Thymus (tissue), 11 donors: ENCODE measurements around the gene VSIG2. TPM values are rescaled to one million over a fixed set of nuclear protein-coding genes. Genes with fewer than 3 reads are reported as not detected.
A peak's percentile ranks its signal among the peaks of the same experiment; 100 is the strongest.

Experiments used
- DNase-seq, 9 donors: peaks; one replicate each; pipeline ENCODE4 v3.0.0-alpha.2; 2013; ENCODE audit warnings: low spot score in 9 of 9, low read depth in 6 of 9, missing footprints in 1 of 9
- H3K27ac ChIP-seq, 2 donors: one replicate each; pipeline ENCODE4 v1.5.1; 2013; ENCODE audit warnings: control low read depth in 1 of 2, low read depth in 1 of 2, low read length in 1 of 2, mild to moderate bottlenecking in 1 of 2, moderate library complexity in 1 of 2
- H3K27me3 ChIP-seq, 2 donors: one replicate each; pipeline ENCODE4 v1.5.1; 2013; ENCODE audit warnings: low read length in 1 of 2; ENCODE audit not compliant: control insufficient read depth in 2 of 2, insufficient read depth in 1 of 2
- H3K36me3 ChIP-seq, 2 donors: one replicate each; pipeline ENCODE4 v1.5.1; 2013; ENCODE audit warnings: low read length in 1 of 2, mild to moderate bottlenecking in 1 of 2, moderate library complexity in 1 of 2; ENCODE audit not compliant: control insufficient read depth in 2 of 2, insufficient read depth in 2 of 2
- H3K4me1 ChIP-seq, 2 donors: one replicate each; pipeline ENCODE4 v1.5.1; 2013; ENCODE audit warnings: low read length in 2 of 2; ENCODE audit not compliant: control insufficient read depth in 2 of 2, insufficient read depth in 2 of 2
- H3K4me3 ChIP-seq, 2 donors: one replicate each; pipeline ENCODE4 v1.5.1; 2013; ENCODE audit warnings: low read length in 2 of 2, control low read depth in 1 of 2, mild to moderate bottlenecking in 1 of 2
- H3K9me3 ChIP-seq, 2 donors: one replicate each; pipeline ENCODE4 v1.5.1; 2013; ENCODE audit warnings: low read length in 1 of 2, mild to moderate bottlenecking in 1 of 2; ENCODE audit not compliant: control insufficient read depth in 2 of 2, insufficient read depth in 1 of 2
- WGBS: extraction: QIAGEN DNeasy Blood & Tissue Kit; methylation state at CpG from one replicate; pipeline ENCODE4 v1.1.7; 2013; 5-methylcytosine and 5-hydroxymethylcytosine counted together
- polyA plus RNA-seq: library from polyadenylated mRNA; stranded (reverse); fragments of 200-250 nt; gene quantifications from one replicate; pipeline ENCODE4 v1.2.3, GENCODE V29; 2013
- total RNA-seq: library from RNA; stranded (reverse); fragments of 120-200 nt; gene quantifications from one replicate; pipeline ENCODE4 v1.2.4, GENCODE V29; 2013
- donor health status: healthy.

Gene VSIG2
- total and polyA plus RNA-seq, 2 donors, result 0.14 to 0.80 TPM

GRCh38 chr11:124760205-124760652 is 8.2 kb upstream of the VSIG2 start:
- WGBS, result 6% methylated on average over 25 of the region's 25 CpGs
- H3K4me1 ChIP-seq, result peaks cover 19 to 51% of the 10 kb centered on the region in 2 donors
- peaks cover 59 to 77% of the 10 kb centered on the region in 2 donors for H3K27me3 ChIP-seq
- no peaks in the 10 kb centered on the region for H3K36me3 ChIP-seq
- H3K9me3 ChIP-seq, result peaks cover 0 to 12% of the 10 kb centered on the region in 2 donors
- DNase-seq, result no peak
- H3K27ac ChIP-seq, result no peak overlapping the region
- no peak overlapping the region for H3K4me3 ChIP-seq

- Histone ChIP-seq H3K27ac (no peak overlapping the region), H3K4me3 (no peak overlapping the region), H3K27me3 (peaks cover 59 to 81% of the 10 kb centered on the region in 2 donors), H3K36me3 (no peaks in the 10 kb centered on the region), H3K4me1 (peaks cover 19 to 51% of the 10 kb centered on the region in 2 donors), H3K9me3 (peaks cover 0 to 12% of the 10 kb centered on the region in 2 donors)
- DNase-seq, result peak in 1 of 9 donors; percentile 26
- WGBS, result 16% methylated on average over 52 of the region's 52 CpGs
These were observed 7.5 kb upstream of the VSIG2 start for GRCh38 chr11:124759266-124760204.

GRCh38 chr11:124758355-124759265 is 6.6 kb upstream of the VSIG2 start:
- Histone ChIP-seq H3K27me3 (peaks cover 59 to 89% of the 10 kb centered on the region in 2 donors), H3K4me1 (peaks cover 19 to 51% of the 10 kb centered on the region in 2 donors), H3K9me3 (peaks cover 0 to 12% of the 10 kb centered on the region in 2 donors), H3K4me3 (no peak overlapping the region), H3K36me3 (no peaks in the 10 kb centered on the region), H3K27ac (no peak overlapping the region)
- DNase-seq, result peak in 2 of 9 donors; percentile 60 to 80
- 21% methylated on average over 53 of the region's 53 CpGs for WGBS

GRCh38 chr11:124757320-124757719 is 5.3 kb upstream of the VSIG2 start:
- DNase-seq, result no peak
- H3K4me1 ChIP-seq, result peaks cover 15 to 43% of the 10 kb centered on the region in 2 donors
- peaks cover 0 to 12% of the 10 kb centered on the region in 2 donors for H3K9me3 ChIP-seq
- H3K36me3 ChIP-seq, result no peaks in the 10 kb centered on the region
- no peak overlapping the region for H3K4me3 ChIP-seq
- H3K27ac ChIP-seq, result no peak overlapping the region
- peaks cover 53 to 82% of the 10 kb centered on the region in 2 donors for H3K27me3 ChIP-seq
- WGBS, result 94% methylated on average over 3 of the region's 3 CpGs

GRCh38 chr11:124756753-124757227 is 4.7 kb upstream of the VSIG2 start:
- peaks cover 48 to 82% of the 10 kb centered on the region in 2 donors for H3K27me3 ChIP-seq
- H3K4me1 ChIP-seq, result peaks cover 12 to 40% of the 10 kb centered on the region in 2 donors

GRCh38 chr11:124756033-124756752 is 4.1 kb upstream of the VSIG2 start:
- Histone ChIP-seq H3K4me3 (no peak overlapping the region), H3K9me3 (peaks cover 0 to 12% of the 10 kb centered on the region in 2 donors), H3K27me3 (peaks cover 42 to 82% of the 10 kb centered on the region in 2 donors), H3K27ac (no peak overlapping the region), H3K4me1 (peaks cover 8 to 34% of the 10 kb centered on the region in 2 donors), H3K36me3 (no peaks in the 10 kb centered on the region)
- no peak for DNase-seq
- WGBS, result 92% methylated on average over 9 of the region's 9 CpGs

More at GRCh38 chr11:124756753-124757227, 4.7 kb upstream of the VSIG2 start:
- Histone ChIP-seq H3K27ac (no peak overlapping the region), H3K36me3 (no peaks in the 10 kb centered on the region), H3K4me3 (no peak overlapping the region), H3K9me3 (peaks cover 0 to 12% of the 10 kb centered on the region in 2 donors)
- no peak for DNase-seq
- WGBS, result 90% methylated on average over 6 of the region's 6 CpGs

- no peak overlapping the region for H3K27ac ChIP-seq
- WGBS, result 92% methylated on average over 6 of the region's 6 CpGs
- H3K4me1 ChIP-seq, result peaks cover 5 to 21% of the 10 kb centered on the region in 2 donors
- peaks cover 0 to 6% of the 10 kb centered on the region in 2 donors for H3K9me3 ChIP-seq
- peaks cover 27 to 76% of the 10 kb centered on the region in 2 donors for H3K27me3 ChIP-seq
- H3K4me3 ChIP-seq, result no peak overlapping the region
- DNase-seq, result no peak
- H3K36me3 ChIP-seq, result no peaks in the 10 kb centered on the region
These were observed 2.7 kb upstream of the VSIG2 start for GRCh38 chr11:124754710-124755109.

GRCh38 chr11:124754309-124754708 is 2.3 kb upstream of the VSIG2 start:
- Histone ChIP-seq H3K27ac (no peak overlapping the region), H3K4me1 (peaks cover 4 to 17% of the 10 kb centered on the region in 2 donors), H3K27me3 (peaks cover 23 to 72% of the 10 kb centered on the region in 2 donors), H3K4me3 (no peak overlapping the region), H3K36me3 (no peaks in the 10 kb centered on the region), H3K9me3 (peaks cover 0 to 3% of the 10 kb centered on the region in 2 donors)
- 97% methylated on average over 4 of the region's 4 CpGs for WGBS
- DNase-seq, result no peak
